HepG2 (cell line): ENCODE measurements around the gene UBE2M.

Source experiments
- CEBPB ChIP-seq: IDR thresholded peaks from 2 replicates; pipeline ENCODE4 v1.6.1; 2011; ENCODE audit warnings: low read depth, low read length, improper control_type of control experiment, borderline replicate concordance
- CENPT ChIP-seq: sonication (generic); formaldehyde crosslinking; IDR thresholded peaks from 2 replicates; pipeline ENCODE4 v1.8.0; 2022; ENCODE audit warnings: low read depth, mild to moderate bottlenecking, moderate library complexity, missing genetic modification reagents
- CHD4 ChIP-seq: fragments of 200-600 bp; sonication (generic); IDR thresholded peaks from 2 replicates; pipeline ENCODE4 v1.7.0; 2017; ENCODE audit warnings: mild to moderate bottlenecking, low read length, borderline replicate concordance
- FOXC1 ChIP-seq: sonication (generic); formaldehyde crosslinking; IDR thresholded peaks from 2 replicates; pipeline ENCODE4 v1.8.0; 2022; ENCODE audit warnings: mild to moderate bottlenecking, missing genetic modification reagents, borderline replicate concordance
- KLF15 ChIP-seq: sonication (generic); formaldehyde crosslinking; IDR thresholded peaks from 2 replicates; pipeline ENCODE4 v1.8.1; 2023; ENCODE audit warnings: borderline replicate concordance, mild to moderate bottlenecking, inconsistent platforms, missing genetic modification reagents, mixed read lengths
- MXI1 ChIP-seq: IDR thresholded peaks from 3 replicates; pipeline ENCODE4 v1.6.1; 2012; ENCODE audit warnings: low read depth, low read length, inconsistent platforms, borderline replicate concordance
- POLR2A ChIP-seq, 2 experiments: IDR thresholded peaks; 2 replicates each; pipeline ENCODE4 v1.6.1; 2011; ENCODE audit warnings: low read depth in 2 of 2, low read length in 2 of 2, mild to moderate bottlenecking in 1 of 2, moderate library complexity in 1 of 2; ENCODE audit not compliant: insufficient read depth in 1 of 2
- POLR2AphosphoS2 ChIP-seq: IDR thresholded peaks from 2 replicates; pipeline ENCODE4 v1.6.1; 2011; ENCODE audit warnings: low read depth, low read length, improper control_type of control experiment
- RFX5 ChIP-seq: IDR thresholded peaks from 2 replicates; pipeline ENCODE4 v1.6.1; 2011; ENCODE audit warnings: low read depth, low read length, improper control_type of control experiment
- SALL2 ChIP-seq: sonication (generic); formaldehyde crosslinking; IDR thresholded peaks from 2 replicates; pipeline ENCODE4 v1.8.1; 2023; ENCODE audit warnings: mild to moderate bottlenecking, missing genetic modification reagents, inconsistent platforms
- ZNF274 ChIP-seq: sonication (generic); formaldehyde crosslinking; IDR thresholded peaks from 2 replicates; pipeline ENCODE4 v1.5.1; 2020; ENCODE audit warnings: mild to moderate bottlenecking, missing genetic modification reagents
- ZNF775 ChIP-seq: sonication (generic); formaldehyde crosslinking; IDR thresholded peaks from 2 replicates; pipeline ENCODE4 v1.4.0; 2020; ENCODE audit warnings: missing genetic modification reagents, mild to moderate bottlenecking, moderate library complexity, borderline replicate concordance
- TF ChIP-seq, protein P1 (sequence below): sonication (generic); formaldehyde crosslinking; IDR thresholded peaks from 2 replicates; pipeline ENCODE4 v1.5.0; 2020; ENCODE audit warnings: mild to moderate bottlenecking, missing genetic modification reagents, moderate library complexity

DNA sequence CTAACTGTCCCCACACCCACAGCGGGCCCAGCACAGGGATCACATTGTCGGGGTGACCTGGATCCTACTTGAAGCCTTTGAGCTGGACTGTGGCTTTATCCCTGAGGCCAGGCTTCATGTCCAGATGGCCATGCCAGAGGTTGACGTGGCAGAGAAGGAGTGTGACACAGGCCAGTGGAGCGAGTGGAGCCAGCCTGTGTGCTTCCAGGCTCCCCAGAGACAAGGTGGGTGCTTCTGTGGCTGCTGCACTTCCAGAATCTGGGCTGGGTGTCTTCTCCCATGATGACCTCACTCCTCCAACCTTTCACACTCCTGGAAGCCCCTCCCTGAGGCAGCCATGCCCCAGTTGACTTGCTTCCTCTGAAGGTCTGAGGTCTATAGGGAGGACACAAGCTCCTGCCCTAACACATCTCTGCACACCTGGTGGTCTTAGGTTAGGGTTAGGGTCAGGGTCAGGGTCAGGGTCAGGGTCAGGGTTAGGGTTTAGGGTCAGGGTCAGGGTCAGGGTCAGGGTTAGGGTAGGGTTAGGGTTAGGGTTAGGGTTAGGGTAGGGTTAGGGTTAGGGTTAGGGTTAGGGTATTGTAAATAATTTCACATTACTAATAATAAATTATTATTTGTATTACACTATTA is 27.8 kb upstream of the UBE2M start:
- TF ChIP-seq FOXC1 (CRISPR knock-in tag) (no peak), CENPT (CRISPR knock-in tag) (no peak), ZNF274 (CRISPR knock-in tag) (no peak), CEBPB (no peak), CHD4 (no peak), ZNF775 (no peak), POLR2AphosphoS2 (no peak), KLF15 (no peak), MXI1 (no peak), RFX5 (no peak), POLR2A (IDR thresholded peaks at IDR 0.05; ENCODE audit: insufficient read depth in 1 of 2, low read depth in 2 of 2, low read length in 2 of 2) (no peak), SALL2 (CRISPR knock-in tag) (no peak)
- TF ChIP-seq, protein P1, sequence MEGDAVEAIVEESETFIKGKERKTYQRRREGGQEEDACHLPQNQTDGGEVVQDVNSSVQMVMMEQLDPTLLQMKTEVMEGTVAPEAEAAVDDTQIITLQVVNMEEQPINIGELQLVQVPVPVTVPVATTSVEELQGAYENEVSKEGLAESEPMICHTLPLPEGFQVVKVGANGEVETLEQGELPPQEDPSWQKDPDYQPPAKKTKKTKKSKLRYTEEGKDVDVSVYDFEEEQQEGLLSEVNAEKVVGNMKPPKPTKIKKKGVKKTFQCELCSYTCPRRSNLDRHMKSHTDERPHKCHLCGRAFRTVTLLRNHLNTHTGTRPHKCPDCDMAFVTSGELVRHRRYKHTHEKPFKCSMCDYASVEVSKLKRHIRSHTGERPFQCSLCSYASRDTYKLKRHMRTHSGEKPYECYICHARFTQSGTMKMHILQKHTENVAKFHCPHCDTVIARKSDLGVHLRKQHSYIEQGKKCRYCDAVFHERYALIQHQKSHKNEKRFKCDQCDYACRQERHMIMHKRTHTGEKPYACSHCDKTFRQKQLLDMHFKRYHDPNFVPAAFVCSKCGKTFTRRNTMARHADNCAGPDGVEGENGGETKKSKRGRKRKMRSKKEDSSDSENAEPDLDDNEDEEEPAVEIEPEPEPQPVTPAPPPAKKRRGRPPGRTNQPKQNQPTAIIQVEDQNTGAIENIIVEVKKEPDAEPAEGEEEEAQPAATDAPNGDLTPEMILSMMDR: no peak
